ENCODE measurements around the gene NPAS3. TPM values are rescaled to one million over a fixed set of nuclear protein-coding genes. Genes with fewer than 3 reads are reported as not detected.

Gene NPAS3
- total and polyA plus RNA-seq, 2 donors (not counting 3 experiments of a cell fraction or from before 2014, with no cell fraction given): 0.10 to 0.13 TPM

DNA sequence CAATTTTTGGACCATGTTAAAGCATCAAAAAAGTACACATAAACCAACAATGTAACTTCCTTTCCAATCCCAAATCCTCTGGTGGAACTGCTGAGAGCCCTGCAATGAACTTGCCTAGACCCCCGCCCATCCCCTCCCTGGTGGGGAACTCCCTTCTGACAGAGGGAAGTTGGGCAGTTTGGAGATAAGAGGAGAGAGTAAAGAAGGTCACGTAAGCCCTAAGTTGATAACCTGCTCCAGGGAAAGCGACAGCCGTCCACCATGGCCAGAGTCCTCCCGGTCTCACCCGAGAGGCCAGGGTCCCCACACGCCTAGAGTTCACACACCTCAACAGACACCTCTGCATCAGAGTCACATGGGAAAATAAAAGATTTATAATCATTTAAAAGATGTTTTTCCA, 873.5 kb downstream of the NPAS3 start:
- no peak overlapping the region for H3K4me2 ChIP-seq (ENCODE audit: insufficient read depth, low read length)
- H4K20me1 ChIP-seq (replicated peaks; ENCODE audit: control insufficient read depth, extremely low read depth, insufficient read depth, low read length): no peaks in the 10 kb centered on the region
- H3K79me2 ChIP-seq (ENCODE audit: control insufficient read depth, insufficient read depth, low read length): no peaks in the 10 kb centered on the region
- intact Hi-C loops (cut with micrococcal nuclease): no loop called here
- H3K9me1 ChIP-seq (replicated peaks; ENCODE audit: control insufficient read depth, extremely low read depth, insufficient read depth, low read length): no peaks in the 10 kb centered on the region
- no peaks in the 10 kb centered on the region for H3K36me3 ChIP-seq (ENCODE audit: control insufficient read depth in 2 of 2, extremely low read depth in 1 of 2, insufficient read depth in 2 of 2, low read length in 2 of 2)
- no peak overlapping the region for H2AFZ ChIP-seq (ENCODE audit: low read depth, low read length)
- FAIRE-seq (no peak), DNase-seq (ENCODE audit: low read depth, low spot score) (no peak)
- CTCF ChIA-PET: interaction anchor here (1.0 kb wide), 1 partner anchor 28 kb away, joined by 3 read pairs; no protein-coding TSS in a partner anchor
- no peak overlapping the region for H3K27ac ChIP-seq (ENCODE audit: insufficient read depth, low read depth, low read length)
- dilution Hi-C loops (cut with MboI; ENCODE audit: extremely low pct_ligation_motif_present, low sequenced_read_pairs): no loop called here
- H3K9me3 ChIP-seq (replicated peaks; ENCODE audit: control insufficient read depth, insufficient read depth, low read length): no peaks in the 10 kb centered on the region
- no TSS peak for BruUV-seq (replicated peaks)
- H3K27me3 ChIP-seq (ENCODE audit: control insufficient read depth in 2 of 2, insufficient read depth in 2 of 2, low read length in 2 of 2): peaks cover 2 to 15% of the 10 kb centered on the region in 2 experiments
- H3K4me1 ChIP-seq (ENCODE audit: control insufficient read depth, extremely low read depth, insufficient read depth, low read length): no peaks in the 10 kb centered on the region
- no peak for TF ChIP-seq GATA2 (IDR thresholded peaks at IDR 0.05; ENCODE audit: insufficient read depth, insufficient read length, low read depth, low read length)
- no peak for TF ChIP-seq POLR2A (IDR thresholded peaks at IDR 0.05; ENCODE audit: low read depth, low read length)
- TF ChIP-seq JUN (IDR thresholded peaks at IDR 0.05; ENCODE audit: borderline replicate concordance, insufficient read depth, insufficient read length, low read depth): no peak
- TF ChIP-seq, protein P1, sequence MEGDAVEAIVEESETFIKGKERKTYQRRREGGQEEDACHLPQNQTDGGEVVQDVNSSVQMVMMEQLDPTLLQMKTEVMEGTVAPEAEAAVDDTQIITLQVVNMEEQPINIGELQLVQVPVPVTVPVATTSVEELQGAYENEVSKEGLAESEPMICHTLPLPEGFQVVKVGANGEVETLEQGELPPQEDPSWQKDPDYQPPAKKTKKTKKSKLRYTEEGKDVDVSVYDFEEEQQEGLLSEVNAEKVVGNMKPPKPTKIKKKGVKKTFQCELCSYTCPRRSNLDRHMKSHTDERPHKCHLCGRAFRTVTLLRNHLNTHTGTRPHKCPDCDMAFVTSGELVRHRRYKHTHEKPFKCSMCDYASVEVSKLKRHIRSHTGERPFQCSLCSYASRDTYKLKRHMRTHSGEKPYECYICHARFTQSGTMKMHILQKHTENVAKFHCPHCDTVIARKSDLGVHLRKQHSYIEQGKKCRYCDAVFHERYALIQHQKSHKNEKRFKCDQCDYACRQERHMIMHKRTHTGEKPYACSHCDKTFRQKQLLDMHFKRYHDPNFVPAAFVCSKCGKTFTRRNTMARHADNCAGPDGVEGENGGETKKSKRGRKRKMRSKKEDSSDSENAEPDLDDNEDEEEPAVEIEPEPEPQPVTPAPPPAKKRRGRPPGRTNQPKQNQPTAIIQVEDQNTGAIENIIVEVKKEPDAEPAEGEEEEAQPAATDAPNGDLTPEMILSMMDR (IDR thresholded peaks at IDR 0.05; ENCODE audit: extremely low read depth in 1 of 2, insufficient read depth in 1 of 2, low read depth in 1 of 2, low read length in 2 of 2): no peak
- no peak for TF ChIP-seq MYC (IDR thresholded peaks at IDR 0.05; ENCODE audit: low read depth, low read length)
- TF ChIP-seq, protein P2, sequence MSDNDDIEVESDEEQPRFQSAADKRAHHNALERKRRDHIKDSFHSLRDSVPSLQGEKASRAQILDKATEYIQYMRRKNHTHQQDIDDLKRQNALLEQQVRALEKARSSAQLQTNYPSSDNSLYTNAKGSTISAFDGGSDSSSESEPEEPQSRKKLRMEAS (IDR thresholded peaks at IDR 0.05; ENCODE audit: insufficient read depth, insufficient read length): no peak
- no peak for TF ChIP-seq FOS (IDR thresholded peaks at IDR 0.05; ENCODE audit: borderline replicate concordance, insufficient read depth, low read length)
- TF ChIP-seq POLR2AphosphoS5 (IDR thresholded peaks at IDR 0.05; ENCODE audit: insufficient read depth, low read depth, low read length): no peak
- no peak for TF ChIP-seq EZH2 (IDR thresholded peaks at IDR 0.05; ENCODE audit: borderline replicate concordance, low read depth, low read length, severe bottlenecking)
- H3K4me3 ChIP-seq (replicated peaks in 1 of 3; ENCODE audit: insufficient read depth in 1 of 3, low read depth in 1 of 3, low read length in 3 of 3): no peak overlapping the region
- POLR2A ChIA-PET: no interaction called here
- no peak overlapping the region for H3K9ac ChIP-seq (replicated peaks; ENCODE audit: extremely low read depth, insufficient read depth, low read length)

Measured in endothelial cell of umbilical vein (primary cell).